Chondrocyte (in vitro differentiated cells): Measurements from ENCODE around the gene ACTA2. TPM values are rescaled to one million over a fixed set of nuclear protein-coding genes. Genes with fewer than 3 reads are reported as not detected.

ENCODE experiments used
- DNase-seq: peaks from one replicate; pipeline ENCODE4 v3.0.0; 2021; ENCODE audit warnings: mixed read lengths, low spot score
- H3K27ac Mint-ChIP-seq: one replicate; pipeline ENCODE4 v1.8.0; 2021; ENCODE audit warnings: mild to moderate bottlenecking, moderate library complexity, mixed read lengths; ENCODE audit not compliant: unreplicated experiment
- H3K27me3 Mint-ChIP-seq: 2 replicates; pipeline ENCODE4 v1.8.0; 2021; ENCODE audit warnings: low read depth, mixed read lengths
- H3K36me3 Mint-ChIP-seq: 2 replicates; pipeline ENCODE4 v1.8.0; 2021; ENCODE audit warnings: low read depth, mixed read lengths
- H3K4me1 Mint-ChIP-seq: 2 replicates; pipeline ENCODE4 v1.8.0; 2021; ENCODE audit warnings: low read depth, mild to moderate bottlenecking, mixed read lengths
- H3K4me3 Mint-ChIP-seq: one replicate; pipeline ENCODE4 v1.8.0; 2021; ENCODE audit warnings: mild to moderate bottlenecking, moderate library complexity, mixed read lengths; ENCODE audit not compliant: unreplicated experiment
- H3K9me3 Mint-ChIP-seq: 2 replicates; pipeline ENCODE4 v1.8.0; 2021; ENCODE audit warnings: low read depth, mixed read lengths
- CTCF ChIP-seq: fragments of 200-600 bp; sonication (generic); IDR thresholded peaks from 2 replicates; pipeline ENCODE4 v1.5.0; 2021; ENCODE audit warnings: antibody characterized with exemption, mild to moderate bottlenecking, moderate library complexity
- total RNA-seq: library from RNA; stranded (reverse); gene quantifications from 3 replicates; pipeline ENCODE4 v1.2.1, GENCODE V29; 2021

Gene ACTA2
- total RNA-seq, 1 donor from 2014 or later, result 4,145 TPM

- Mint-ChIP-seq H3K27me3 (no peaks in the 10 kb centered on the region), H3K9me3 (no peaks in the 10 kb centered on the region), H3K36me3 (no peaks in the 10 kb centered on the region), H3K27ac (peak overlapping the region; percentile 75), H3K4me1 (peaks cover 68% of the 10 kb centered on the region), H3K4me3 (no peak overlapping the region)
- no peak for TF ChIP-seq CTCF
- no peak for DNase-seq
Measured at GRCh38 chr10:88968391-88968790, 15.8 kb upstream of the ACTA2 start.

GRCh38 chr10:88966797-88967196, 14.2 kb upstream of the ACTA2 start:
- Mint-ChIP-seq H3K4me3 (no peak overlapping the region), H3K36me3 (no peaks in the 10 kb centered on the region), H3K27me3 (no peaks in the 10 kb centered on the region), H3K9me3 (no peaks in the 10 kb centered on the region), H3K4me1 (peaks cover 62% of the 10 kb centered on the region), H3K27ac (peak overlapping the region; percentile 79)
- no peak for TF ChIP-seq CTCF
- DNase-seq, result no peak

GRCh38 chr10:88964869-88965415, 12.4 kb upstream of the ACTA2 start:
- no peak for DNase-seq
- Mint-ChIP-seq H3K36me3 (no peaks in the 10 kb centered on the region), H3K27ac (peak overlapping the region; percentile 95), H3K9me3 (no peaks in the 10 kb centered on the region), H3K4me1 (peaks cover 54% of the 10 kb centered on the region), H3K27me3 (no peaks in the 10 kb centered on the region), H3K4me3 (no peak overlapping the region)
- TF ChIP-seq CTCF, result no peak

GRCh38 chr10:88964360-88964759, 11.8 kb upstream of the ACTA2 start:
- DNase-seq, result no peak
- TF ChIP-seq CTCF, result no peak
- Mint-ChIP-seq H3K4me1 (peaks cover 50% of the 10 kb centered on the region), H3K27ac (peak overlapping the region; percentile 95), H3K9me3 (no peaks in the 10 kb centered on the region), H3K36me3 (no peaks in the 10 kb centered on the region), H3K27me3 (no peaks in the 10 kb centered on the region), H3K4me3 (no peak overlapping the region)

GRCh38 chr10:88963318-88963717, 10.7 kb upstream of the ACTA2 start:
- no peaks in the 10 kb centered on the region for H3K27me3 Mint-ChIP-seq
- DNase-seq, result no peak
- no peak overlapping the region for H3K27ac Mint-ChIP-seq
- H3K4me1 Mint-ChIP-seq, result peaks cover 39% of the 10 kb centered on the region
- no peak overlapping the region for H3K4me3 Mint-ChIP-seq
- no peaks in the 10 kb centered on the region for H3K36me3 Mint-ChIP-seq
- no peak for TF ChIP-seq CTCF
- H3K9me3 Mint-ChIP-seq, result no peaks in the 10 kb centered on the region
